ENCODE measurements around the gene ARMH3. TPM values are rescaled to one million over a fixed set of nuclear protein-coding genes. Genes with fewer than 3 reads are reported as not detected.

The ARMH3 gene
- total RNA-seq, 1 donor = 12.4 TPM

GRCh38 chr10:101941871-101942270 is 114.1 kb downstream of the ARMH3 start:
- no peak for DNase-seq (ENCODE audit: low read depth in 2 of 3, low spot score in 2 of 3)

- DNase-seq (ENCODE audit: low read depth in 2 of 3, low spot score in 2 of 3) = no peak
Observed at GRCh38 chr10:101940916-101941315, 115.1 kb downstream of the ARMH3 start.

GRCh38 chr10:101939729-101940128 is 116.2 kb downstream of the ARMH3 start:
- no peak for DNase-seq (ENCODE audit: low read depth in 2 of 3, low spot score in 2 of 3)

GRCh38 chr10:101939008-101939648 is 116.8 kb downstream of the ARMH3 start:
- DNase-seq (ENCODE audit: low read depth in 2 of 3, low spot score in 2 of 3) = no peak

GRCh38 chr10:101938305-101939007 is 117.5 kb downstream of the ARMH3 start:
- peak in 1 of 3 donors; percentile 12 for DNase-seq (ENCODE audit: low read depth in 2 of 3, low spot score in 2 of 3)

- DNase-seq (ENCODE audit: low read depth in 2 of 3, low spot score in 2 of 3) = no peak
Observed at GRCh38 chr10:101935431-101935830, 120.5 kb downstream of the ARMH3 start.

- DNase-seq (ENCODE audit: low read depth in 2 of 3, low spot score in 2 of 3) = no peak
Observed at GRCh38 chr10:101934686-101935305, 121.2 kb downstream of the ARMH3 start.

GRCh38 chr10:101933976-101934375 is 122.0 kb downstream of the ARMH3 start:
- no peak for DNase-seq (ENCODE audit: low read depth in 2 of 3, low spot score in 2 of 3)

- DNase-seq (ENCODE audit: low read depth in 2 of 3, low spot score in 2 of 3) = no peak
Observed at GRCh38 chr10:101932183-101932582, 123.8 kb downstream of the ARMH3 start.

GRCh38 chr10:101925027-101925426 is 130.9 kb downstream of the ARMH3 start:
- DNase-seq (ENCODE audit: low read depth in 2 of 3, low spot score in 2 of 3) = no peak

GRCh38 chr10:101923256-101923655 is 132.7 kb downstream of the ARMH3 start:
- DNase-seq (ENCODE audit: low read depth in 2 of 3, low spot score in 2 of 3) = no peak

- no peak for DNase-seq (ENCODE audit: low read depth in 2 of 3, low spot score in 2 of 3)
Observed at GRCh38 chr10:101922846-101923245, 133.1 kb downstream of the ARMH3 start.

GRCh38 chr10:101920546-101920945 is 135.4 kb downstream of the ARMH3 start:
- DNase-seq (ENCODE audit: low read depth in 2 of 3, low spot score in 2 of 3) = no peak

- DNase-seq (ENCODE audit: low read depth in 2 of 3, low spot score in 2 of 3) = no peak
Observed at GRCh38 chr10:101919026-101919770, 136.8 kb downstream of the ARMH3 start.

GRCh38 chr10:101912561-101913179 is 143.3 kb downstream of the ARMH3 start:
- DNase-seq (ENCODE audit: low read depth in 2 of 3, low spot score in 2 of 3) = no peak

- DNase-seq (ENCODE audit: low read depth in 2 of 3, low spot score in 2 of 3) = no peak
Observed at GRCh38 chr10:101906586-101907183, 149.3 kb downstream of the ARMH3 start.

GRCh38 chr10:101905251-101905650 is 150.7 kb downstream of the ARMH3 start:
- DNase-seq (ENCODE audit: low read depth in 2 of 3, low spot score in 2 of 3) = no peak

GRCh38 chr10:101903827-101904550 is 152.0 kb downstream of the ARMH3 start:
- peak in 1 of 3 donors; percentile 4 for DNase-seq (ENCODE audit: low read depth in 2 of 3, low spot score in 2 of 3)

GRCh38 chr10:101902820-101903145 is 153.2 kb downstream of the ARMH3 start:
- DNase-seq (ENCODE audit: low read depth in 2 of 3, low spot score in 2 of 3) = no peak

All from hematopoietic multipotent progenitor cell (in vitro differentiated cells).